ENCODE data around the gene MBNL1. TPM values are rescaled to one million over a fixed set of nuclear protein-coding genes. Genes with fewer than 3 reads are reported as not detected.
A peak's percentile ranks its signal among the peaks of the same experiment; 100 is the strongest.

MBNL1 gene
- polyA plus RNA-seq, 3 donors: 17.5 to 80.9 (median 65.6) TPM

DNA sequence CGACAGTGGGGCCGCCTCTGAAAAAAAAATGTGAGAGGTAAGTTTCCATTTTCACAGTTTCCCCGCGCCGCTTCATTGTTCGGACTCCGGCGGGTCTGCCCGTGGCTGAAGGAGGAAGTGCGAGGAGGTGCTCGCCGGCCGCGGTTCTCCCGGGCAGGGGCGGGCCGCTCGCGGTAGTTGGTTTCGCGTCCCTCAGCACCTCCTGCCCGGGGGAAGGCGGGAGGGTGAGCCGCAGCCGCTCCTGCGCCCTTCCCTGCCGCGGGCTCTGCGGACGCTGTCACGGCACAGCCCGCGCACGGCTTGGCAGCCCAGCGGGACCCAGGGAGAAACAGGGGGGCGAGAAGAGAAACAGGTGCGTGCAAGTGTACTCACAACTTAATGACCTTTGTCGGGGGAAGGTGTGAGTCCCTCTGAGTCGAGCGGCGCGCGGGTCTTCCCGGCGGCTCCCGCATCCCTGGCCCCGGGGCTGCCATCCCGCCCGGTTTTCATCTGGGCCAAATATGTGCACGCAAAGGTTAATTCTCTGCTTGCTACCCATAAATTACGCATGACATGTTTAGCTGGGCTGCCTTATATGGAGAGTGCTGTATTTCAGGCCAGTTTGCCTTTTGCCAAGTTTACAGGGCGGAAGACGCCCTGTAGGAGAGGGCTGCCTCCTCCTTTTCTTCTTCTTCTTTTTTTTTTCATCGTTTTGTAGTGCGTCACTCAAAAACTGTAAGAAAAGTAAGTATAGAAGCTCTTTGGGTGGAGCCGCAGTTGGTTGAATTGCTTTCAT is 514 bp downstream of the MBNL1 start:
- WGBS, 3 donors: 0 to 1% (median 1%) methylated on average over 55 to 56 of the region's 56 CpGs
- peak overlapping the region; percentile 95 for H3K27ac ChIP-seq (ENCODE audit: low read depth, low read length)

DNA sequence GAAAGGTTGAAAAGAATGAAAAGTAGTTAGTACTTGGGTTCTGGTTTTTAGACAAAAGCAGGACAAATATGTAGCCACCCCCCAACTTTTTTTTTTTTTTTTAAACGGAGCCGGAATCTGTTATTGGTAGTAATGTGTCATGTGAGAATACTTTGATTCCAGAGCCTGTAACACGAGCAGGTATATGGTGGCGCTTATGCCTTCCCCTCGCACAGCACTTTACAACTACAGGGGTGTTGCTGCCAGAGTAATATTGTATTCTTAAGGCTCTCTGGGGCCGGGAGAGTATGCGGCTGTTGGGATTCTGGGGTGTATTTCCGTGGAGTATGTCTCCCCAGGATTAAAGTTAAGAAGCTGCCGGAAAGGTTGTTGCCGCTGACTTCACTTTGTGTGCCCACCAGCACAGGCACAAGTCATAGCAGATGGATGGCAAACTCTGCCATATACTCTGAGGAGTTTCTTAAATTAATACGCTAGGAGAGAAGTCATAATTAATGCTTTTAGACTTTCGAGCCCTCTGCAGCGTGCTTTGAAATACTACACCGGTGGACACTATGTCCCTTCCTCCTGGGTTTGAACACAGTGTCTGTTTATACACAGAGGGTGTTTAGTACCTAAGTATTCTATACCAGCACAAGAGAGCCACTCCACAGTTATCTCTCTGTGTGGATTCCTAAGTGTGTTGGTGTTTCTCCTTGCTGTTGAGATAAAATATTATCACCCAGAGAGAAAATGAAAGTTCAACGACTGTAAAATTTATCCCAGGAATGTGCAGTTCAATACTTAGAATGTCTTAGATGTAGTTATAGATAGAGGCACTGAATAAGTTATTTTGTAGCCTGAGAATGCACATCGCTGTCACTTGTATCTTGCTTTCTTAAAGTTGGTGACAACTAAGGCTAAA is 1.4 kb downstream of the MBNL1 start:
- H3K27ac ChIP-seq (ENCODE audit: low read depth, low read length): peak overlapping the region; percentile 95
- 0 to 1% (median 0%) methylated on average over 15 to 16 of the region's 16 CpGs for WGBS, 3 donors

DNA sequence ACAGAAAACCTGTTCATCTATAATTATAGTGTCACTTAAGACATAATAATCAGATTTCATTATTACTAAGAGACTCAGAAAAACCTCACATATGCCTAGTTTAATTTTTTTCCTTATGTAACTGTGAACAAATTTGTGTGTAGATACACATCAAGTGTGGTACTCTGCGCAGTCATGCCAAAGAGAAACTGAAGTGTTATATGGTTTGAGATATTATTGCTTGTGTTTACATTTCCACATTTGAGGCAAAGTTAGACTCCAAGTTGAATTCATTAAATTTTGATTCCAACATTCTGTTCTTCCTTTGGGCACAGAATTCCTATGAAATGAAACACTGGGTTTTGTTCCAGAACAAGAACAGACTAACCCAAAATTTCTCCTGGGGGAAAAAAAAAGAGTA is 2.2 kb downstream of the MBNL1 start:
- H3K27ac ChIP-seq (ENCODE audit: low read depth, low read length): no peak overlapping the region
- WGBS, 3 donors: 31 to 53% (median 34%) methylated on average over 1 of the region's 1 CpG

DNA sequence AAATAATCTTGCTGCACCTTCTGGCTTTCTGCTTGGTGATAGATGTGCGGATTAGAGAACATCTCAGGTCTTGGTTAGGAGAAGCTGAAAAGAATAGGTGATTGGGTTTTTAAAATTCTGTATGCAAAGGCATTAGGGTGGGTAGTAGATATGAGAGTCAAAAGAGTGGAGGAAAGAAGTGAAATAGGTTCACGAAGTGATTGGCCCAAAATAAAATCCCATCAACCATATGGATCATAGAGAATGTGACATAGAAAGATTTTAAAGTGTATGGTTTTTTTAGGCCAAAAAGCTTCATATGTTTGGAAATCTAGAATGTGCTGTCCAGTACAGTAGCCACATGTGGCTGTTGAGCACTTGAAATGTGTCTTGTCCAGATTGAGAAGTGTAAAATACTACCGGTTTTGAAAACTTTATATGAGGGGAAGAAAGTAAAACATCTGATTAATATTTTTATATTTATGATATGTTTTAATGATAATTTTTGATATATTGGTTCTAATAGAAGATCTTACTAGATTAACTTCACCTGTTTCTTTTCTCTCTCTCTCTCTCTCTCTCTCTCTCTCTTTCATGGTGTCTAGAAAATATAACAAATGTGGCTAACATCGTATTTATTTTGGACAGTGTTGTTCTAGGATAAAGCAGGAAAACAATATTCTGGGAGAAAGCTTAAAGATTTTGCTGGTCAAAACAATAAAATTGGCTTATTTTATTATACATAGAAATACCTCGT is 2.9 kb downstream of the MBNL1 start:
- WGBS, 3 donors: 41 to 49% (median 45%) methylated on average over 5 of the region's 5 CpGs
- H3K27ac ChIP-seq (ENCODE audit: low read depth, low read length): no peak overlapping the region

DNA sequence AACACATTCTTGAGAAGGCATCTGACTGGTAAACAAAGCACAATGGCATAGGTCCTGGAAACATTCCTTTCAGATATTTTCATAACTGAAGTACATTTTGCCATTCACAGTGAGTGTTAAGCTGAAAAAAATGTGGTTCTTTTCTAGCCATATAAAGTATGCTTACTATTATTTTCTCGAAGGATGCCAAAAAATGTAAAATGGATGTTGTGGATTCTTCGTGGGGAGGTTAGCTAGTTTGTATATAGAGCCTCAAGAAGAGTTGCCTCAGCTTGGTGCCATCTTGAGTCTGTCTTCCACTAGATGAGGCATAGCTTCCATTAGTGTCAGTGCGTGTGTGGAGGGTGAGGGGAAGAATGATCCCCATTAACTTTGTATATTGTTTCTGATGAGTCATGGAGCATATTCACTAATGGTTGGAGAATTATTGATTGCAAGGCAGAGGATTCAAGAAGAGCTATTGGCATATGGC is 4.1 kb downstream of the MBNL1 start:
- H3K27ac ChIP-seq (ENCODE audit: low read depth, low read length): no peak overlapping the region
- WGBS, 3 donors: 45 to 78% (median 48%) methylated on average over 3 of the region's 3 CpGs

DNA sequence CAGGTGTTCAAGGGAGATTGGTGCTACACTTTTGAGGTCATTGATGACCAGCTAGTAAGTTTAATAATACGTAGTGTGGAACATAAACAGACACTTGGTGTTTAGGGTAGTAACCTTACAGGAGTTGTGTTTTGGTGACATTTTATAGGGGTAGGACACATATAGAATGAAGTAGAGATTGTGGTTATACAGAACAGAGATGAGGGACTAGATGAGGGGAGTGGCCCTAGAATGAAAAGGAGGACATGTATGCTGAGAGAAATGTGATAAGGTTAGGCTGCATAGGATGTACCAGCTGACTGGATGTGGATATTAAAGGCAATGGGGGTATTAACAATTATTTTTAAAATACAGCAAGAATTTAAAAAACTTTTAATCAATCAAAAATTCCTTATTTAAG is 8.0 kb downstream of the MBNL1 start:
- H3K27ac ChIP-seq (ENCODE audit: low read depth, low read length): no peak overlapping the region
- 83 to 97% (median 93%) methylated on average over 1 of the region's 1 CpG for WGBS, 3 donors

DNA sequence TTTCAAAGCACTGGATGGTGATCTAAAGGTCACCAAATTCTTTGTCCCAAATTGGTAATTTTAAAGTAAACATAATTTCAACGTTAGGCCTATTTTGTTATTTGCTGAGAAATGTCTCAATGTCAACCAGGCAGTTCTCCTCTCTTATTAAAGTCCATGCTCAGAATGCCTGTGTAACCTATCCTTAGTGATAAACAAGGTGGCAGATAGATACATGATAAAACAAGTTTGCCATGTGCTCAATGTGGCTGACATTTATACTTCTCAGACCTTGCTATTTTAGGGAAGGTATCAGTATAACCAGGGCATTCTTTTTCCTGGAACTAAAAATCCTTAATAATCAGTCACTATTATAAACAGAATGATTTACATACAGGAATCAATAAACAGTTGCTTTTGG is 8.5 kb downstream of the MBNL1 start:
- 16 to 43% (median 37%) methylated on average over 1 of the region's 1 CpG for WGBS, 3 donors
- H3K27ac ChIP-seq (ENCODE audit: low read depth, low read length): no peak overlapping the region

DNA sequence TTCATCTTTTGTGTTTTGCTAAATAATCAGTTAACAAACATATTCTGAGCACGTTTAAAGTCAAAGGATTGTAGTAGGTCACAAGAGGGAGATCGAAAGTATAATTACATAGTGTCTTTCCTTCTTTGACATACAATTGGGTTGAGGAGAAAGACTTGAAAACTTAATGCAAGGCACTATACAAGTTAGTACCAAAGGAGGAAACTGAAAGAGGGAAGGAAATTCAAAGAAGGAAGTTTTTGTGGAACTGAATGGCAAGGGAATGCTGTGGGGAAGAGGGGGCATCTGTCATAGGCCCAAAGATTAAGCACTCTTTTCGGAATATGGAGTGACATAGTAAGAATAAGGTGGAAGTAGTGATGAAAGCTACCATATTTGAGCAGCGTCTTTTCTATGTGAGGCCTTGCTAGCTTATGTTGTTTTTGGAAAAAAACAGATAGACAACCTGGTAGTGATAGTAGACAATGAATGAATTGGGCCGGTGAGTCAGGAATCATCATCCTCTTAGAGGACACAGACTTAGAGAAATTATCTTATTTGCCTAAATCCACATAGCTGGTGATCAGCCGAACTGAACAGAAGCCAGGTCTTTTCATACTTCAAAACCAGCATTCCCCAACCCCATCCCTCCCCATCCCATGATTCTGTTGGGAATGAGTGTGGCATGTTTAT is 10.2 kb downstream of the MBNL1 start:
- WGBS, 3 donors: 65 to 70% (median 66%) methylated on average over 6 of the region's 6 CpGs

DNA sequence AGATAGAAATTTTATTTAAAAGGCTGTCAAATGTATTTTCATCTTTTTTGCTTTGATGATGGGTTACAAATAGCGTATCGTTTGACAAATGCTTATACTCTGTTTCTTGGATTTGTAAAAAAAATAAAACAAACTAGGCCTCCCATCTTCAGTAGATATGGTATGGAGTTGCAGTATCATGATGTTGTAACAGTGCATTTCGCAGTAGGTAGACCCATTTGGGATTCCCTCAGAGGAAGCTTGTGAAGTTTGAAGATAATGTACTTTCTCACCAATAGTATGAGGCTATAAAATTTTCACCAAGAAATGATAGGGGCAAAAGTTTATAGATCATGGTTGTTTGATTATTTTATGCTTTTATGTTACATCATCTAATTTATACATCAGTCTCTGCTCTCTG is 10.8 kb downstream of the MBNL1 start:
- H3K27ac ChIP-seq (ENCODE audit: low read depth, low read length): no peak overlapping the region
- WGBS, 3 donors: 71 to 90% (median 75%) methylated on average over 3 of the region's 3 CpGs

More for the DNA sequence above, 10.2 kb downstream of the MBNL1 start:
- no peak overlapping the region for H3K27ac ChIP-seq (ENCODE audit: low read depth, low read length)

DNA sequence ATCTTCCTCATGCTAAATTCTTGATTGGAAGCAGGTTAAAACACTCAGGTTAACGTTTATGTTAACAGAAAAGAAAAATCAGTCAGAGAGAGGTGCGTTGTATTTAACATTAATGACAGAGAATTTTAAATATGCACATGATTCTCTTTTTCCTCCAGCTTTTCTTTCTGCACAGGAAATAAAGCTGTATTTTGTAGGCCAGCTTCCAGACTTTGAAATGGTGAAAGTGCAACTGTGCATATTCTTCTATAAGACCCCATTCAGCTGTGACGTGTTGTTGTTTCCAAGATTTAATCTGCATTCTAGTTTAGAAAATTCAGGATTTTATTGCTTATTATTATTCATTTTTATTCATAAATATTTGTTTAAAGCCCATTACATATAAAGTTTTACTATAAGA is 11.8 kb downstream of the MBNL1 start:
- 39 to 58% (median 40%) methylated on average over 3 of the region's 3 CpGs for WGBS, 3 donors
- H3K27ac ChIP-seq (ENCODE audit: low read depth, low read length): no peak overlapping the region

DNA sequence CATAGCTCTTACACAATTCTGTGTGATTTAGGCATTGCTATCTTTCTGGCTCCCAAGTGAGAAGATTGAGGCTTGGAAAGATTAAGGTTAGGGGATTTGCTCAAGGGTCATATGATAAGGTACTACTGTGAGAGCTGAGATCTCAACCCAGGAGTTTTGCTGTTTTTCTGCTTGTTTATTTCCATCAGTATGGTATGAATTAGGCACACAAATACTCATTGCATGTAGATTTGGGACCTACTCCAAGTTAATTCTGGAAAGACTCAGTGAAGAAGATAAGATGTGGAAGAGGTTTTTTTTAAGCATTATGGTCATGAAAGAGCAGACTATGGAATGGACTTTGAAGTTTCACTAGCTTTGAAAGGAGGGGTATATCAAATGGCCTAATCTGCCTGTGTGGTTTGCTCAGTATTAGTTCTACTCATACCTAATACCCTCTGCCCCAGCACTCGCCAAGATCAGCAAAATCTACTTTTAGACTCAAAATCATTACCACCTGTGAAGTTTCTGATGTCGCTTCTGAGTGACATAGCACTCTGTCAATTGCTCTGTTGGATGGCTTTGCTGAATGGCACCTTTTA is 12.5 kb downstream of the MBNL1 start:
- H3K27ac ChIP-seq (ENCODE audit: low read depth, low read length): no peak overlapping the region
- WGBS, 3 donors: 24 to 78% (median 73%) methylated on average over 2 of the region's 2 CpGs

DNA sequence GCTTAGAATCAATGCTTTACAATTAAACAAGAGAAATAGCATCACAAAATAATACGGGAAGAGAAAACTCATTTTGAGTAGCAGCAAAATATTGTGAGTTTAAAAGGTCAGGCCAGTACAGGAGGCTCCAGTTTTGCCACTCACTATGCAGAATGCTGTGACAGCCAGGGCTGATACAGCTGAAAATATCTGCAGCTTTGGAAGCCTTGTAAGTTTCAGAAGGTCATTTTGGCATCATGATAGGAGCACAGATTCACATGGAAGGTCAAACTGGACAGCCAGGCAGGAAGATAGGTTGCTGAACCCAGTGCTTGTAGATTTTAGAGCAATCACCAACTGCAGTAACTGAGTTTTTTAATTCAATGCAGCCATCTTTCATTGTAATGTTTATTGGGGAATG is 14.1 kb downstream of the MBNL1 start:
- WGBS, 3 donors: 33 to 51% (median 47%) methylated on average over 1 of the region's 1 CpG
- H3K27ac ChIP-seq (ENCODE audit: low read depth, low read length): no peak overlapping the region

DNA sequence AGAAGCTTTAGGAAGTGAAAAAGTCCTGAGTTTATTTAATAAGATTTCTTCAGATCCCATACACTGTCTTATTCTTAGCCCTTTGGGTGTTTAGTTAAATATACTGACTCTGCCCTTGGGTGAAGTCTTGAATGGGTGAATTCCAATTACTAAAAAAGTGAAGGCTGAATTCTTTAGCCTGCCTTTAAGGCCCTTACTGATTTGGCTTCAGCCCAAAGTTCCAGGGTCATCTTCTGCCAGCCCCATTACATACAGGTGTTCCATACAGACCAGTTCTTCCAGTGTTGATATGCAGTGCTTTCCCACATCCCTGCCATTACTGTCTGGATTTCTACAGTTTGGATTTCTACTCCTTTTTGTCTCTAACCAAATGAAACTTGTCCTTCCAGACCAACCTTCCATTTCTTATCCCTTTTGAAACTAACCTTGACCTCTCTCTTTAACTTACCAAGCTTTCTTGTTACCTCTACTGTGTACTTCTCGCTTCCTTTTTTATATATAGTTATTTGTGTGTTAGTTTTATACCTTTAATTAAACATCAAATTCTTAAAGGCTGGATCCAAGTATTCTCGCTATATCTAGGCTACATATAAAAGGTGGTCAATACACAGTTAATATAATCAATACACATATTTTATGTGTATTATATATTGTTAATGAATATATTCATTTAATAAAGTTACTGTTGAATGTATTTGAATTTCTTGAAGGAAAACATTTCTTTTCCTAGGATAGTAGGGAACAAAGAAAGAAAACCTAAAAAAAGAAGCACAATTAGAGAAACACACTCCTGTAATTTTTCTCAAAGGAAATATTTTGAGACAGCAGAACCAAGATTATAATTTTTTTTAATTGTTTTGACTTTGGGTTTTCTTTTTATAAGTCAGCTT is 15.0 kb downstream of the MBNL1 start:
- WGBS, 3 donors: 74 to 89% (median 85%) methylated on average over 2 of the region's 2 CpGs
- H3K27ac ChIP-seq (ENCODE audit: low read depth, low read length): no peak overlapping the region

DNA sequence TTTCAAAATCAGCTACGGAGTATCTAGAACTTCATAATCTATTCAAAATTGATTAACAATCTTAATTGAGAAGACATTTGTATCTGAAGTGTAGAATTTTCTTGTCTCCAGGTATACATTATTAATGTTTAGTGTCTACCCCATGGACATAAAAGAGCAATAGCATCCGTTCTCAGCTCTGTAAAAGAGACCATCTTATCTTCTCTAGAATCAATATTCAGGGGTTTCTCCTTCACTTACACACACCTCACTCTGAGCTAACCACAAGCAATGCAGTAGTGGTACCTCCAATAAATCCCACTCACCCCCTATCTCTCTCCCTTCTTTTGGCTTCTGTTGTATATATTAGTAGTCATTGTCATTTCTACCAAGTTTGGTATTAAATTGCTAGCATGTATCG is 16.2 kb downstream of the MBNL1 start:
- H3K27ac ChIP-seq (ENCODE audit: low read depth, low read length): no peak overlapping the region
- WGBS, 3 donors: 58 to 69% (median 62%) methylated on average over 3 of the region's 3 CpGs

DNA sequence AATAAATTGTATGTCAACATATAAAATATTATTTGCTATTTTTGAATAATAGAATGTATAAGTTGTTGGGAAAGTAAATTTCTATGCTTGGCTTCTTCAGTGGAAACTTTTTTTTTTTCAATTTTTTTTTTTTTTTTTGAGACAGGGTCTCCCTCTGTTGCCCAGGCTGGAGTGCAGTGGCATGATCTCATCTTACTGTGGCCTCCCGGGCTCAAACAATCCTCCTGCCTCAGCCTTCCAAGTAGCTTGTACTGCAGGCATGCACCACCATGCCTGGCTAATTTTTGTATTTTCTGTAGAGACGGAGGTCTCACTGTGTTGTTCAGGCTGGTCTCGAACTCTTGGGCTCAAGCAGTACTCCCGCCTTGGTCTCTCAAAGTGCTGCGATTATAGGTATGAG is 16.8 kb downstream of the MBNL1 start:
- 94 to 95% (median 95%) methylated on average over 5 of the region's 5 CpGs for WGBS, 3 donors

DNA sequence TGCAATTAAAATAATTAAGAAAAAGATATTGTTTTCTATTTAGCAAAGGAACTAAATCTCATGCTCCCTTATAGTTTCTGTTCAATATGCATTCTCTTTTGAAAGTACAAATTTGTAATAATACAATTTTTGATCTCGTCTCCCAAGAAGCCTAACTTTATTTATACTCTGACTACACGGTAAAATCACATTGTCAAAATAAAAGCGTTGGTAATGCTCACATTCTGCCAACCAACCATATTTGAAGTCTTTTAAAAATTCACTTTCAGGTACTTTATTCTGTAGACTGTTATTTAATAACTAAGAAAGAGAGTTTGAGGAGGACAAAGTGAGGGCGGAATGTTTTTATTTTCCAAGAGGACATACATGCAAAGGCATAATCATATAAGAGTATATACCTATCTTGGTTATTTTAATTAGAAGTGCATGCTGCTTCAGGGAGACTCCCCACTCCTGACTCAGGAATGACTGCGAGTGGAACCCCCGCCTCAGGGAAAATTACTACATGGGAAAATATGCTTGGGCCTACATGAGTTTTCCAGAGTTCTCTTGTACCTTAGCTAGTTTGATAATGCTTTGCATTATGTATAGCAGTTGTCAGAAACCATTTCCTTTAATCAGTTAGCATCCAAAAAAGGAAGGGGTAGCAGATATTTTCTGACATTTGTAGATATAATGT is 19.3 kb downstream of the MBNL1 start:
- no peak overlapping the region for H3K27ac ChIP-seq (ENCODE audit: low read depth, low read length)
- WGBS, 3 donors: 62 to 67% (median 67%) methylated on average over 6 of the region's 6 CpGs

More for the DNA sequence above, 16.8 kb downstream of the MBNL1 start:
- no peak overlapping the region for H3K27ac ChIP-seq (ENCODE audit: low read depth, low read length)

Data from adipose tissue (tissue), 3 donors.